OCI-M2 (cell line): Measurements from ENCODE around the gene NLRP4.

ENCODE experiments used
- DNase-seq: peaks from one replicate; lab custom pipeline; 2025; ENCODE audit not compliant: unreplicated experiment; lab: John Stamatoyannopoulos, UW

The NLRP4 gene

GRCh38 chr19:55836340-55836739 lies at the start of gene NLRP4:
NLRP4 (plus strand) TSS chr19:55836540; CDS start chr19:55852081, 15,541 bp downstream.
- no peak for DNase-seq

GRCh38 chr19:55795021-55795420 lies 41.3 kb upstream of the NLRP4 start:
- DNase-seq = no peak

- DNase-seq = no peak
Measured at GRCh38 chr19:55801416-55801815, 34.9 kb upstream of the NLRP4 start.

- no peak for DNase-seq
Measured at GRCh38 chr19:55802281-55802680, 34.1 kb upstream of the NLRP4 start.

- no peak for DNase-seq
Measured at GRCh38 chr19:55809381-55810058, 26.8 kb upstream of the NLRP4 start.

GRCh38 chr19:55811340-55811739 lies 25.0 kb upstream of the NLRP4 start:
- no peak for DNase-seq

GRCh38 chr19:55812449-55812848 lies 23.9 kb upstream of the NLRP4 start:
- DNase-seq = no peak

- no peak for DNase-seq
Measured at GRCh38 chr19:55813906-55814305, 22.4 kb upstream of the NLRP4 start.

- DNase-seq = no peak
Measured at GRCh38 chr19:55820037-55820436, 16.3 kb upstream of the NLRP4 start.

- DNase-seq = no peak
Measured at GRCh38 chr19:55830656-55831055, 5.7 kb upstream of the NLRP4 start.

- DNase-seq = no peak
Measured at GRCh38 chr19:55831846-55832245, 4.5 kb upstream of the NLRP4 start, which contains the start of gene NLRP11. NLRP11 (minus strand) TSS chr19:55831999; CDS start chr19:55818174, 13,825 bp downstream.

GRCh38 chr19:55832676-55833075 lies 3.7 kb upstream of the NLRP4 start:
- no peak for DNase-seq

- no peak for DNase-seq
Measured at GRCh38 chr19:55838251-55838650, 1.9 kb downstream of the NLRP4 start.

GRCh38 chr19:55838906-55839305 lies 2.6 kb downstream of the NLRP4 start:
- no peak for DNase-seq

- no peak for DNase-seq
Measured at GRCh38 chr19:55855160-55855559, 18.8 kb downstream of the NLRP4 start.

- no peak for DNase-seq
Measured at GRCh38 chr19:55857149-55857548, 20.8 kb downstream of the NLRP4 start.

- no peak for DNase-seq
Measured at GRCh38 chr19:55857974-55858373, 21.6 kb downstream of the NLRP4 start.

- no peak for DNase-seq
Measured at GRCh38 chr19:55858401-55858800, 22.1 kb downstream of the NLRP4 start.

- no peak for DNase-seq
Measured at GRCh38 chr19:55858969-55859368, 22.6 kb downstream of the NLRP4 start.

GRCh38 chr19:55866521-55866920 lies 30.2 kb downstream of the NLRP4 start:
- DNase-seq = no peak

- no peak for DNase-seq
Measured at GRCh38 chr19:55867101-55867500, 30.8 kb downstream of the NLRP4 start.

- no peak for DNase-seq
Measured at GRCh38 chr19:55870736-55871135, 34.4 kb downstream of the NLRP4 start.

GRCh38 chr19:55877211-55877610 lies 40.9 kb downstream of the NLRP4 start:
- DNase-seq = no peak
